Neural progenitor cell (in vitro differentiated cells): ENCODE results near the gene IL20RA.

ENCODE experiments used
- EZH2 ChIP-seq: fragments of 200-600 bp; sonication (generic); IDR thresholded peaks from 2 replicates; pipeline ENCODE4 v1.6.1; 2017; ENCODE audit warnings: antibody characterized with exemption, mild to moderate bottlenecking, moderate library complexity
- EZH2phosphoT487 ChIP-seq: fragments of 200-600 bp; sonication (generic); IDR thresholded peaks from 2 replicates; pipeline ENCODE4 v1.6.1; 2017; ENCODE audit warnings: antibody characterized with exemption
- TF ChIP-seq, protein P1 (sequence below): fragments of 200-600 bp; sonication (generic); IDR thresholded peaks from 2 replicates; pipeline ENCODE4 v1.5.1; 2017; ENCODE audit warnings: antibody characterized with exemption, mild to moderate bottlenecking

DNA sequence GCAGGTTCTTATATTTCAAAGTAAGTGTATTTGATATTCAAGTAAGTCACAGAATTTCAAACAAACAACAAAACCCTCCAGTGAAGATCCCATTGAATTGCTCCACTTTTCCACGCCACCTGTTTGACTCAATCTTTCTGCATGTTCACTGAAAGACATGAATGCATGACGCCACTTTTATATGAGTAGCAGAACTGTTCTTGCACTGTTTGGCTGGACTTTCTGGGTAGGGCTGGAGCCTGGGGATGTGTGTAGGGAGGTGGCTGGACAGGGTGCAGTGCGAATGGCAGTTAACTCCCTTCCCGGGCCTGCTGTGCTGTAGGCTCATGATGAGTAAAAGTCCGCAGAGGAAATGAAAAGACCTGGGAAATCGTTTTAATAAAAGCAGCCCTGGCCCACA, 39.7 kb downstream of the IL20RA start:
- TF ChIP-seq, protein P1, sequence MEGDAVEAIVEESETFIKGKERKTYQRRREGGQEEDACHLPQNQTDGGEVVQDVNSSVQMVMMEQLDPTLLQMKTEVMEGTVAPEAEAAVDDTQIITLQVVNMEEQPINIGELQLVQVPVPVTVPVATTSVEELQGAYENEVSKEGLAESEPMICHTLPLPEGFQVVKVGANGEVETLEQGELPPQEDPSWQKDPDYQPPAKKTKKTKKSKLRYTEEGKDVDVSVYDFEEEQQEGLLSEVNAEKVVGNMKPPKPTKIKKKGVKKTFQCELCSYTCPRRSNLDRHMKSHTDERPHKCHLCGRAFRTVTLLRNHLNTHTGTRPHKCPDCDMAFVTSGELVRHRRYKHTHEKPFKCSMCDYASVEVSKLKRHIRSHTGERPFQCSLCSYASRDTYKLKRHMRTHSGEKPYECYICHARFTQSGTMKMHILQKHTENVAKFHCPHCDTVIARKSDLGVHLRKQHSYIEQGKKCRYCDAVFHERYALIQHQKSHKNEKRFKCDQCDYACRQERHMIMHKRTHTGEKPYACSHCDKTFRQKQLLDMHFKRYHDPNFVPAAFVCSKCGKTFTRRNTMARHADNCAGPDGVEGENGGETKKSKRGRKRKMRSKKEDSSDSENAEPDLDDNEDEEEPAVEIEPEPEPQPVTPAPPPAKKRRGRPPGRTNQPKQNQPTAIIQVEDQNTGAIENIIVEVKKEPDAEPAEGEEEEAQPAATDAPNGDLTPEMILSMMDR, result no peak
- TF ChIP-seq EZH2phosphoT487, result no peak
- TF ChIP-seq EZH2, result no peak
